ENCODE results near the gene GLS.

DNA sequence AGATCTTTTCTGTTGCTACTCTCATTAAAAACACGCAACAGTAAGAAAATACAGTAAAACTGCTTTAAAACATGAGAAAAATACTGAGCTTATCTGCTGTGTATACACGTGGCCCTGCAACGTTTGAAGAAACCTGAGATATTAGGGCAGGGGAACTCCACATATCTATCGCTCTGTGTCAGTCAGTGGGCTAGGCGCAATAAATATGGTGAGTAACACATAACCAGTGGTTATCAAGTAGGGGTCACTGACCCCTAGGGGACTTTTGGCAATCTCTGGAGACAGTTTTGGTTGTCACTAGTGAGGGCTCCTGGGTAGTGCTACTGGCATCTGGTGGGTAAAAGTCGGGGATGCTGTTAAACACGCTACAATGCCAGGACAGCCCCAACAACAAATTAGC lies 118.4 kb downstream of the GLS start:
- TF ChIP-seq CTCF (conservative IDR thresholded peaks at IDR 0.05; ENCODE audit: low read length) (no peak), EZH2phosphoT487 (IDR thresholded peaks at IDR 0.05; ENCODE audit: borderline replicate concordance) (no peak)

All from Loucy (cell line).